RKO (cell line): Measurements from ENCODE around the gene CLTCL1.
"Not testable (repeated sequence)": the region's sequence is repeated elsewhere in the genome, so short reads cannot be mapped to it uniquely, and the experiment has no call there.

Experiments used
- DNase-seq: peaks from one replicate; pipeline ENCODE4 v3.0.0-alpha.2; 2016; ENCODE audit warnings: low spot score

CLTCL1 gene

DNA sequence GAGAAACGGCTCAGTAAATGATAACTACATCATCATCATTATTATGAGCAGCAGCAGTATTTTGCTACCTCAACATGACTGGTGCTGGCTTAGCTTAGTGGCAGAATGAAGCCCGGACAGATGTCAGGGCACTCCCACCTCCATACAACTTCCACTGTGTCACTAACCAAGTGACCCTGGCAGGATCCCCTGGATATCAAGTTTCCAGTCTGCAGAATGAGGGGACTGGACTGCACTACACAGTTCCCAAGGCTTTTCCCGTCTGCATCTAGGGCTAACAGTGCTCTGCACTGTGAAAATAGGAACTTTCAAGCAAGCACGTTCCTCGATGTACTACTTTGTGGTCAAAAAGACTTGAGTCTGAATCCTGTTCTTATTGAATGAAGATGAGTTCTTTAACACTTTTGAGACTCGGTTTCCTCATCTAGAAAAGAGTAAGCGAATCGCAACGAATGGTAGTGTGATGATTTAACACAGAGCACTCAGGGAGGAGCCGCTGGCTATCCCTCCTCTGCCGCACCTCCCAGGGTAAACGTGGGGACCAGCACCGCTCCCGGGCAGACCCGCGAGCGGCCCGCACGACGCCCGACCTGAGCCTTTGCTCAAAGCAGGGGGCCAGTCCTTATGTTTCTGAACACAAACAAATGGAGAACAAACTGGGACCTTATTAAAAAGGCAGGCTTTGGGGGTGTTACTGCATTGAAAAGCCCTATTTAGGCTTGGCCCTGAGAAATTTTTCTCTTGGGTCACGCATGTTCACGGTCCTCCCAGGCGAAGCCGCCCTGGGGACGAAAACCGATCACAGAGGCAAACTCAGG is 910 bp downstream of the CLTCL1 start:
- DNase-seq = peak; percentile 29

DNA sequence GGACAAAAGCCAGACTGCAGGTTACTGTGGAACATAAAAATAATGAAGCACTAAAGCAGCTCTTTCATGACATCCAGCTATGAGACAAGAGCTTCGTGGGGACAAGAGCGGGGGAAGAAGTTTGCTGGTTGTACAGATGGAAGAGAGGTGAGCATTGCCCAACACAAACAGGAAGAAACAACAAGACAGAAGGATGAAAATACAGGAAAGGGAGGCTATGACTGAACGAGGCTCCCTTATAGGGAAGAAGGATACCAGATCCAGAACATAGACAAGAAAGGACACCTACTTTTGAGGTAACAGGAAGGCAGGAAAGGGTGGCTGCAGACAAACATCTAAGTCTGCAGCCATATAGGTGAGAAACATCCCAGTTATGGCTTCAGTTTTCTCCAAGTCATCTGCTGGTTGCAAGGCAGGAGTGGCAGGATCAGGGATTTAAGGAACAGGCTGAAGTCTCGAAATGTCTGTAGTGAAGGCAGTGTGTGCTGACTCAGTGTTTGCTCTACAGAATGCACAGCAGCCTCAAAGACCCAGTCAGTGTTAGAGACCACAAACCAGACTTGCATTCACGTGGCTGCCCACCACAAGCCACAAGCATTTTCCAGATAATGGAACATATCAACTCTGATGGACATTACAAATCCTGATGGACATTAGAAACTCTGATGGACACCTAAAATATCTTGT is 1.9 kb downstream of the CLTCL1 start:
- DNase-seq = peak; percentile 28

DNA sequence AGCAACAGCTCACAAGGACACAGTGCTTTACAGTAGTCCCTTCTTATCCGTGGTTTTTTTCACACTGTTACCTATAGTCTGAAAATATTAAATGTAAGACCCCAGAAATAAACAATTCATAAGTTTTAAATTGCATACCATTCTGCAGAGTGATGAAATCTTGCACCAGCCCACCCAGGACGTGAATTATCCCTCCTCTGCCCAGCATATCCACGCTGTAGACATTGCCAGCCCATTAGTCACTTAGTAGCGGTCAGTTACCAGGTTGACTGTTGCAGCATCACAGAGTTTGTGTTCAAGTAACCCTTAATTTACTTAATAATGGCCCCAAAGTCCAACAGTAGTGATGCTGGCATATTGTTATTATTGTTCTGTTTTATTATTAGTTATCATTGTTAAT is 3.6 kb downstream of the CLTCL1 start:
- DNase-seq = peak; percentile 54

DNA sequence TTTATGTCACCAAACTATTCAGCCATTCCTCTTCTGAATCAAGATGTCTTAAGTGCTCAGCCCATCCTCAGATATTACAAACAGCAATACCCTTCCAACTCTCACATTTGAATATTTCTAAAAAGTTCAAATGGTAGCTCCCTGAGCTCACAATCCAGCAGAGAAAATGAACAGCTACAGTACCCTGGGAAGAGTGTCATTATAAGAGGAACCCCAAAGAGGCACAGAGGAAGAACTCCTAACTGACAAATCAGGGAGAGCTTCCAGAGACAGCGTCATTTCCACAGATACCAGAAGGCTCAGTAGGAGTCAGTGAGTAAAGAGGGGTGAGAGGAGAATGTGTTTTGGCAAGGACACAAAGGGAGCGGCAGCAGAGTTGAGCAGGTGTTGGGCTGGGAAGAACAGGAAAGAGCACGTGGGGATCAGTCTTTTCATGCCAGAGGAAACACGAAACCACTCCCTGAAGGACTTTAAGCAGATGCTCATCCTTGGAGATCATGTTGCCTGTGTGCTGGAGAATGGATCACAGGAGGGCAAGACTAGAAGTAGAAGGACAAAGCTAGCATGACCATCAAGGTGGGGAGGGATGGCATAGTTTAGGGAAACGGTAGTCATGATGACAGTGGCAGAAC is 4.3 kb downstream of the CLTCL1 start:
- DNase-seq = no peak

DNA sequence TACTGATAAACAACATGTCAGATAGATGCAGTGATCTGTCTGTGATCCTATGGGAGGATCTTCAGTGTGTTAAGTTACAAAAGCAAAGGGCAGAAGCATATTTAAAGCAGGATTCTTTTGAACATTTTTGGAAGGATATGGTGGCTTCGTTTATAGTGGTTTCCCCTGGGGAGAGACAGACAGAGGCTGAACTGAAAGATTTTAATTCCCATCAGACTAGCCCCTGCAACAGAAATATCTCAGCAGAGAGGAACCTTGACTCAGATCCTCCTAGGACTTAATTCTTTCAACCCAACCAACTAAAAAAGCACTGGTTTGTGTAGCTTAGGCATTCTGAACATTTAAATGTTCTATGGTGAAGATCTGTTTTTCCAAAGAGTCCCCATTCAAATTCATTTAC is 5.7 kb downstream of the CLTCL1 start:
- no peak for DNase-seq

DNA sequence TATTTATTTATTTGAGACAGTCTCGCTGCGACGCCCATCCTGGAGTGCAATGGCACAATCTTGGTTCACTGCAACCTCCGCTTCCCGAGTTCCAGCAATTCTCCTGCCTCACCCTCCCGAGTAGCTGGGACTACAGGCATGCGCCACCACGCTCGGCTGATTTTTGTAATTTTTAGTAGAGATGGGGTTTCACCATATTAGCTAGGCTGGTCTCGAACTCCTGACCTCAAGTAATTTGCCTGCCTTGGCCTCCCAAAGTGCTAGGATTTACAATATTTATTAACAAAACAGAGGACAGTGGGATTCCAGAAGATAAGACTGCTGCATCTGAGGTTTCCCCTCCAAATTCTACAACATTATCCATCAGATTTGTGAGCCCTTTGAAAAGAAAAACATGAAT is 12.4 kb downstream of the CLTCL1 start:
- not testable (repeated sequence) for DNase-seq

DNA sequence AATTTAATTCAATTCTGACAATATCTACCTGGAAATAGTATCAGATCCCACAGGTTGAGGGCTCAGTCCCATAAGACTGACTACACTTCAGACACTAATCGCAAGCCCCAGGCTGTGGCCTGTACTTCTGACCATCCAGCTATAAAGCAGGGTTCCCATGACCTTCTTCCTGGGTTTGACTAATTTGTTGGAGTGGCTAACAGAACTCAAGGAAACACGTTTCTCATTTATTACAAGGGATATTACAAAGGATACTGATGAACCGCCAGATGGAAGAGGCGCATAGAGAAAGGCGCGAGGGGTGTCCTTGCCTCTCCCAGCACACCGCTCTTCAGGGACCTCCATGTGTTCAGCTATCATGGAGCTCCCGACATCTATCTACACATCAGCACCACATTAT is 13.7 kb downstream of the CLTCL1 start:
- no peak for DNase-seq

DNA sequence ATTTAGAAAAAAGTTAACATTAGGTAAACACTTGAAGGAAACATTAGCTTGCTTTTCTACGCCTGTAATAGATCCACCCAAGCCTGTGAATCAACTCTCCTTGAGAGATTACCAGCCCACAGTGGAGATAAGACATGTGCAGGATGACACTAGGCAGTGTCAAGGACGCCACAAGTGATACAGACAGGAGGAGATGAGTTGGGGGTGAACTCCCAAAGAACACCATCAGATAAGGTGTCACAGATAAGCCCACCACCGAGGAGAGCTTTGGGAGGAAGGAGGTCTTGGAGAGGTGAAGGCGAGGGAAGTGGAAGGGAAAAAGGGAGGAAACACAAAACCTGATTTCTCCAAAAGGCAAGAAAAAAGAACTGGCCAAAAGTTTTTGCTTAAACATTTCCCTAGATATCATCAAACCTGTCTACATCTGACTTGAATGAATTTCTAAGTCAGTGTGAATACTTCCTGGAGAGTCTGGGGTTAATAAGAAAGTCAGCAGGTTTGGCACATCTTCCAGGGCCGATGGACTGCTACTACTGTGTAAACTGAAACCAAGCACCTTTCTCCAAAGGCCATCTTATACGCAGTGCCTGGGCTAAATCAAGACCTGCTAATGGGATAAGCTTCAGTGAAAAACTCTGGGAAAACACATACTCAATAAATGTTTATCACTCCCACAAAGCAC is 15.5 kb downstream of the CLTCL1 start:
- DNase-seq = no peak

DNA sequence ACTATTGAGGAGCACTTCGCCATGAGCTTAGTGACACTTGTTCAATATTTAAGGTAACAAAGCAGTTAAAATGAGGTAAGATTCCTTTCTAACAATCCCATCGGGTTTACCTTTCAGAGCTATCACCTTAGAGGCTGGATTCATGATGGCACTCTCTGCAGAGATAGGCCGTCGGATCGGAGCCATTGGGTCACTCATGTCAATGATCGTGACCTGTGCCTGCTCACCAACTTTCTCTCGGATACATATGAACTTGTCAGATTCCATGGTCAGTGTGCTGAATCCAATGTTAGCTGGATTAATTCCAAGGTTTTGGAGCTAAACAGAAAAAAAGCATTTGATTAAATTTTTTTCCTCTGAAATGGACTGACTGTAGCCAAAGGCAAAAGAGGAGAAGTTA is 16.0 kb downstream of the CLTCL1 start:
- no peak for DNase-seq

DNA sequence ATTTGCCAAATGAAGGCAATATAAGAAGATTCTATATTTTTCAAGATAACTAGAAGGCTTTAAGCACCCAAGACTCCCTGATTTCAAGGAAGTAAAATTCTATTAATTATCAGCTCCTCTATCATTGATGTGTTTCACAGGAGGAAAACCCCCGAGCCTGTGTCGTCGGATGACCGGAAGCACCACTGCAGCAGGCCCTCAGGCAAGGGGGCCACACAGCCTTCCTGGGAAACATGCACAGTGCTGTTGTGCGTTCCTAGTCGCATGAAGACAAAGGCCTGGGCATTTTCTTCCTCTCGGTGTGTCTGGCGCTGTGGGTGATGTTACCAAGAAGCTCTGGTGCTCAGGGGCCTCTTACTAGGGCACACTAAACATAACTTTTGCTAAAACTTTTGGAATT is 16.4 kb downstream of the CLTCL1 start:
- no peak for DNase-seq

DNA sequence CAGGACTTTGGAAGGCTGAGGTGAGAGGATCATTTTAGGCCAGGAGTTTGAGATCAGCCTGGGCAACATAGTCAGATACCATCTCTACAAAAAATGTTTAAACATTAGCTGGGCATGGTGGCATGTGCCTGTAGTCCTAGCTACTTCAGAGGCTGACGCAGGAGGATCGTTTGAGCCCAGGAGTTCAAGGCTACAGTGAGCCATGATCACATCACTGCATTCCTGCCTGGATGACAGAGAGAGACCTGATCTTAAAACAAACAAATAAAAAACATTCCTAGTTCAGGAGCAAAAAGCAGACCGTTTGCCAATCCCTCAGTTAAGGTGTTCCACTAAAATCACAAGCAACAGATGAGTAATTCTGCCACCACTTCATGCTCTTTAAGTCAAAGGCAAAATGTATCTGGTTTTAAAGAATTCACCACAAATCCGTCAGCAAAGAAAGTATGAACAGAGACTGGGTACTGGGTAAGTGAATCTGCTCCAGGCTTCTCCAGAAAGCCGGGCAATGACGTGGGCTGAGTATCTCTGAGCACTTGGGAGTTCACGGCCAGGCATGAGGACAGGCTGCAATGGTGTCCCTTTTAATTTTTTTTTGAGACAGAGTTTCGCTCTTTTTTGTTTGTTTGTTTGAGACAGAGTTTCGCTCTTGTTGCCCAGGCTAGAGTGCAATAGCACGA is 19.5 kb downstream of the CLTCL1 start:
- DNase-seq = no peak

DNA sequence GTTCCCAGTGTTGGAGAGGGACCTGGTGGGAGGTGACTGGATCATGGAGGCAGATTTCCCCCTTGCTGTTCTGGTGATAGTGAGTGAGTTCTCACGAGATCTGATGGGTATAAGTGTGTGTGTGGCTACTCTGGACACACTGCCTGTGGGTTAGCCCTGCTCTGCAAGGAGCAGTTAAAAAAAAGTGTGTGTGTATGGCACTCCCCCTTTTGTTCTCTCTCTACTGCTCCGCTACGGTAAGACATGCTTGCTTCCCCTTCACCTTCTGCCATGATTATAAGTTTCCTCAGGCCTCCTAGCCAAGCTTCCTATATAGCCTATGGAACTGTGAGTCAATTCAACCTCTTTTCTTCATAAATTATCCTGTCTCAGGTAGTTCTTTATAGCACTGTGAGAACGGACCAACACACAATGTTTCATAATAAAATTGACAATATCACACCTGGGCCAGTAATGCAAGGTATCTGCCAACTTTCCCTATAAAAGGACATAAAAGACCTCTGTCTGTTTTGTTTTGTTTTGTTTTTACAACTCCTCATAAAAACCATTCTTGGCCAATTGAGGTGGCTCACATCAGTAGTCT is 20.2 kb downstream of the CLTCL1 start:
- no peak for DNase-seq

DNA sequence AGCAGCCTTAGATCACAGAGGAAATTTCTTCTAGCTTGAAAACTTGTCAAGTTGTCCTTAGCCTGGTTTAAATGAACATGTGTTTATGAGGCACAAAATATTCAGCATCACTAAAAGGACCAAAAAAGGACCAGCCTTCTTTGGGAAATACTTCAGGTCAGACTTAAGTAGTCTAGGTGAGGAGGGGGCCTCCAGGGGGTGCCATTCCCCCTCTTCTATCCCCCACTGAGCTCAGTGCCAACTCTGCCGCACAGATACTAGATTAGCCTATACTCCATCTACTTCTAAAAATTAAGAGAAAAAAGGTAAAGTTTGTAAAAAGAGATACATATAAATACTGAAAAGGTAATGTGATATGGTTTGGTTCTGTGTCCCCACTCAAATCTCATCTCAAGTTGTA is 20.6 kb downstream of the CLTCL1 start:
- no peak for DNase-seq

DNA sequence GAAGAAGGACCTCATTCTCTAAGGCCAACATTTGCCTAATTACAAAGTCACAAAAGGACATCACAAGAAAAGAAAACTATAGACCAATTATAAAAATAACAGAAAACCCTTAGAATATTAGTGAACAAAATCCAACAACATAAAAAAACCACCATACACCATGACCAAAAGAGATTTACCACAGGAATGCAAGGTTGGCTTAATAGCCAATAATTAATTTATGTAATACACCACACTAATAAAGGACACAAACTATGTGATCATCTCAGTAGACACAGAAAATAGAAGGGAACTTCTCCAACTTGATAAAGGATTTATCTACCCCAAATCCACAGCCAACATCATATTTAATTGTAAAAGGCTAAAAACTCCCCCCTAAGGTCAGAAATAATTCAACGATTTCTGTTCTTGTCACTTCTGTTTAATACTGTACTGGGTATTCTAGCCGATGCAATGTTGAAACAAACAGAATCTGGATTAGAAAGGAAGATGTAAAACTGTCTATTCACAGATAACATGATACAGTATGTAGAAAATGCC is 24.9 kb downstream of the CLTCL1 start:
- no peak for DNase-seq

DNA sequence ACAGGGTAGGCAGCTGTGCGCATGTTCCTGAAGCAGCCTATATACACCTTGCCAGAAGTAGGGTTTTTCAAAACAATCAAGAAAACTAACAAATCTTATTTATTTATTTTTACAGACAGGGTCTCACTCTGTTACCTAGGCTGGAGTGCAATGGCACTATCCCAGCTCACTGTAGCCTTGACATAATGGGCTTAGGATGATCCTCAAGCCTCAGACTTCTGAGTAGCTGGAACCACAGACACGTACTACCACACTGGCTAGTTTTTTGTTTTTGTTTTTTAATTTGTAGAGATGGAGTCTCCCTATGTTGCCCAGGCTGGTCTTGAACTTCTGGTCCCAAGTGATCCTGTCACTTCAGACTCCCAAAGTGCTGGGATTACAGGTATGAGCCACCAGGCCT is 25.7 kb downstream of the CLTCL1 start:
- DNase-seq = no peak

DNA sequence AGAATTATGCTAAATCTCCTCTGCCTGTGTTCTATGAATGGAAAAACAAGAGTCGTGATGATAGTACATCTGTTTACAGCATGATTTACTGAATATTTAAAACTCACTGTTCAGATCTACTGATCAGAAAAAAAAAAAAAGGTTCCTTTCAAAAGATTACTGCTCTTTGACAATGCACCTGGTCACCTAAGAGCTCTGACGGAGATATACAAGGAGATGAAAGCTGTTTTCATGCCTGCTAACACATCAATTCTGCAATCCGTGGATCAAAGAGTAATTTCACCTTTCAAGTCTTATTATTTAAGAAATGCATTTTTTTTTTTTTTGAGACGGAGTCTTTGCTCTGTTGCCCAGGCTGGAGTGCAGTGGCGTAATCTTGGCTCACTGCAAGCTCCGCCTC is 30.7 kb downstream of the CLTCL1 start:
- no peak for DNase-seq

DNA sequence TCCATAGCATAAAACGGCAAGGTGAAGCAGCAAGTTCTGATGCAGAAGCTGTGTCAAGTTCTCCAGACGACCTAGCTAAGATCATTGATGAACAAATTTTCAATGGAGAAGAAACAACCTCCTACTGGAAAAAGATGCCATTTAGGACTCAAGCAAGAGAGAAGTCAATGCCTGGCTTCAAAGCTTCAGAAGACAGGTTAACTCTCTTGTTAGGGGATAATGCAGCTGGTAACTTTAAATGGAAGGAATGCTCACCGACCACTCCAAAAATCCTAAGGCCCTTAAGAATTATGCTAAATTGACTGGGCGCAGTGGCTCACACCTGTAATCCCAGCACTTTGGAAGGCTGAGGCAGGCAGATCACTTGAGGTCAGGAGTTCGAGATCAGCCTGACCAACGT is 31.3 kb downstream of the CLTCL1 start:
- no peak for DNase-seq

DNA sequence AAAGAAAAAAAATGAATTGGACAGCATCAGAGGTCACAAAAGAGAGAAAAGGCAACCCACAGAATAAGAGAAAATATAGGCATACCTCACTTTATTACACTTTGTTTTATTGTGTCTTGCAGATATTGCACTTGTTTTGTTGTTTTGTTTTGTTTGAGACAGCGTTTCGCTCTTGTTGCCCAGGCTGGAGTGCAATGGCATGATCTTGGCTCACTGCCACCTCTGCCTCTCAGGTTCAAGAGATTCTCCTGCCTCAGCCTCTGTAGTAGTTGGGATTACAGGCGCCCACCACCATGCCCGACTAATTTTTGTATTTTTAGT is 32.6 kb downstream of the CLTCL1 start:
- DNase-seq = not testable (repeated sequence)

DNA sequence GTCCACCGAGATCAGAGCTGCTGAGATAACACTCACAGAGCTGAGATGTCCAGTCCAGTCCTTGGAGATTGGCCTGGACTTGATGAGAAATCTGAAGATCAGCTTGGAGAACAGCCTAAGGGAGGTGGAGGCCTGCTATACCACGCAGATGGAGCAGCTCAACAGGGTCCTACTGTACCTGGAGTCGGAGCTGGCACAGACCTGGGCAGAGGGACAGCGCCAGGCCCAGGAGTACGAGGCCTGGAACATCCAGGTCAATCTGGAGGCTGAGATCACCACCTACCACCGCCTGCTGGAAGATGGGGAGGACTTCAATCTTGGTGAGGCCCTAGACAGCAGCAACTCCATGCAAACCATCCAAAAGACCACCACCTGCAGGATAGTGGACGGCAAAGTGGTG is 33.1 kb downstream of the CLTCL1 start:
- DNase-seq = no peak

DNA sequence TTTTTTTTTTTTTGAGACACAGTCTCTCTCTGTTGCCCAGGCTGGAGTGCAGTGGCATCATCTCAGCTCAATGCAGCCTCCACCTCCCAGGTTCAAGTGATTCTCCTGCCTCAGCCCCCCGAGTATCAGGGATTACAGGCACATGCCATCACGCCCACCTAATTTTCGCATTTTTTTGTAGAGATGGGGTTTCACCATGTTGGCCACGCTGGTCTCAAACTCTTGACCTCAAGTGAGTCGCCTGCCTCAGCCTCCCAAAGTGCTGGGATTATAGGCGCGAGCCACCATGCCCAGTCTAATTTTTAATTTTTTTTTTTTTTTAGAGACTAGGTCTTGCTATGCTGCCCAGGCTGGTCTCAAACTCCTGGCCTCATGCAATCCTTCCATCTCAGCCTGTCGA is 35.2 kb downstream of the CLTCL1 start:
- DNase-seq = not testable (repeated sequence)

DNA sequence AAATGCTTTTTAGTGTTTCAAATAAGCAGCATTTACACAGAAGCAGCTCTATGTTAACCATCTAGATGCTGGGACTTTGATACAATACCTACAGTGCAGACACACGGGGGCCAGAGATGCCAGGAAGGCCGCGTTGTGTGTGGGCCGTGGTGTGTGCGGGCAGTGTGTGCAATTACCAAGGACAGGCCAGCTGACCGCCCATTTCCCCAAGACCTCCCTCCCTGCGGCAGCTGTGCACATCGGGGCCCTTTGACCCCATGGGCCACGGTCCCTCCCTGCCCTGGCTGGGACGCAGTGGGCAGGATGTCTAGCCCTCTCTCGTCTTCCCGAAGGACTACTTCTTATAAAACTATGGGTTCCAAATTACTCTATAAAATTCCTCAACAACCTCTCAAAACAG is 38.4 kb downstream of the CLTCL1 start:
- no peak for DNase-seq
